T-helper 2 cell treated with Interferon-gamma antibody and Interleukin-4, amounts not matched to agents 5 μg/mL and 100 μg/mL, for 36 hours (primary cell): Measurements from ENCODE around the gene TIGAR.

Source experiments
- DNase-seq: peaks from one replicate; pipeline ENCODE4 v3.0.0; 2021; ENCODE audit warnings: low spot score
- H3K27ac Mint-ChIP-seq: one replicate; pipeline ENCODE4 v1.8.0; 2021; ENCODE audit warnings: mild to moderate bottlenecking, mixed read lengths
- H3K27me3 Mint-ChIP-seq: one replicate; pipeline ENCODE4 v1.8.0; 2021; ENCODE audit warnings: low read depth, mixed read lengths
- H3K36me3 Mint-ChIP-seq: one replicate; pipeline ENCODE4 v1.8.0; 2021; ENCODE audit warnings: low read depth, mixed read lengths
- H3K4me1 Mint-ChIP-seq: one replicate; pipeline ENCODE4 v1.8.0; 2021; ENCODE audit warnings: low read depth, mixed read lengths
- H3K4me3 Mint-ChIP-seq: one replicate; pipeline ENCODE4 v1.8.0; 2022; ENCODE audit warnings: mild to moderate bottlenecking, moderate library complexity, mixed read lengths
- H3K9me3 Mint-ChIP-seq: one replicate; pipeline ENCODE4 v1.8.0; 2021; ENCODE audit warnings: mixed read lengths

The TIGAR gene

GRCh38 chr12:4288296-4289131, 32.5 kb upstream of the TIGAR start:
- Mint-ChIP-seq H3K4me1 (peaks cover 69% of the 10 kb centered on the region), H3K27me3 (no peaks in the 10 kb centered on the region), H3K36me3 (peaks cover 94% of the 10 kb centered on the region), H3K27ac (peak overlapping the region; percentile 65), H3K4me3 (peak overlapping the region; percentile 32), H3K9me3 (no peaks in the 10 kb centered on the region)
- no peak for DNase-seq

- Mint-ChIP-seq H3K36me3 (peaks cover 92% of the 10 kb centered on the region), H3K4me3 (no peak overlapping the region)
These were observed 31.7 kb upstream of the TIGAR start for GRCh38 chr12:4289231-4289878.

GRCh38 chr12:4289998-4290790, 30.8 kb upstream of the TIGAR start:
- Mint-ChIP-seq H3K36me3 (peaks cover 92% of the 10 kb centered on the region), H3K4me3 (no peak overlapping the region)

More at GRCh38 chr12:4289231-4289878, 31.7 kb upstream of the TIGAR start:
- peaks cover 68% of the 10 kb centered on the region for H3K4me1 Mint-ChIP-seq
- peak overlapping the region; percentile 65 for H3K27ac Mint-ChIP-seq
- H3K27me3 Mint-ChIP-seq, result no peaks in the 10 kb centered on the region
- H3K9me3 Mint-ChIP-seq, result no peaks in the 10 kb centered on the region
- no peak for DNase-seq

GRCh38 chr12:4292341-4293073, 28.5 kb upstream of the TIGAR start:
- peak overlapping the region; percentile 8 for H3K27ac Mint-ChIP-seq
- peaks cover 88% of the 10 kb centered on the region for H3K36me3 Mint-ChIP-seq
- no peak for DNase-seq
- peak overlapping the region; percentile 36 for H3K4me3 Mint-ChIP-seq
- H3K9me3 Mint-ChIP-seq, result no peaks in the 10 kb centered on the region
- H3K4me1 Mint-ChIP-seq, result peaks cover 56% of the 10 kb centered on the region
- H3K27me3 Mint-ChIP-seq, result no peaks in the 10 kb centered on the region

More at GRCh38 chr12:4289998-4290790, 30.8 kb upstream of the TIGAR start:
- H3K9me3 Mint-ChIP-seq, result no peaks in the 10 kb centered on the region
- peaks cover 69% of the 10 kb centered on the region for H3K4me1 Mint-ChIP-seq
- no peak overlapping the region for H3K27ac Mint-ChIP-seq
- DNase-seq, result no peak
- no peaks in the 10 kb centered on the region for H3K27me3 Mint-ChIP-seq

GRCh38 chr12:4293299-4293965, 27.6 kb upstream of the TIGAR start:
- Mint-ChIP-seq H3K9me3 (no peaks in the 10 kb centered on the region), H3K27ac (peak overlapping the region; percentile 76), H3K4me3 (peak overlapping the region; percentile 33), H3K4me1 (peaks cover 51% of the 10 kb centered on the region), H3K36me3 (peaks cover 88% of the 10 kb centered on the region), H3K27me3 (no peaks in the 10 kb centered on the region)
- peak; percentile 41 for DNase-seq

- Mint-ChIP-seq H3K27me3 (no peaks in the 10 kb centered on the region), H3K4me1 (peaks cover 45% of the 10 kb centered on the region), H3K4me3 (peak overlapping the region; percentile 48), H3K36me3 (peaks cover 86% of the 10 kb centered on the region), H3K9me3 (no peaks in the 10 kb centered on the region), H3K27ac (peak overlapping the region; percentile 76)
- no peak for DNase-seq
These were observed 27.0 kb upstream of the TIGAR start for GRCh38 chr12:4293966-4294505.

- Mint-ChIP-seq H3K4me3 (no peak overlapping the region), H3K27me3 (no peaks in the 10 kb centered on the region), H3K27ac (no peak overlapping the region), H3K4me1 (peaks cover 33% of the 10 kb centered on the region), H3K9me3 (no peaks in the 10 kb centered on the region), H3K36me3 (peaks cover 87% of the 10 kb centered on the region)
- no peak for DNase-seq
These were observed 24.3 kb upstream of the TIGAR start for GRCh38 chr12:4296751-4297150.

- Mint-ChIP-seq H3K36me3 (peaks cover 88% of the 10 kb centered on the region), H3K4me3 (no peak overlapping the region), H3K27ac (no peak overlapping the region), H3K27me3 (no peaks in the 10 kb centered on the region), H3K4me1 (peaks cover 26% of the 10 kb centered on the region), H3K9me3 (no peaks in the 10 kb centered on the region)
- DNase-seq, result no peak
These were observed 23.4 kb upstream of the TIGAR start for GRCh38 chr12:4297617-4298016.

GRCh38 chr12:4300883-4301282, 20.1 kb upstream of the TIGAR start:
- no peaks in the 10 kb centered on the region for H3K9me3 Mint-ChIP-seq
- H3K27me3 Mint-ChIP-seq, result no peaks in the 10 kb centered on the region
- H3K36me3 Mint-ChIP-seq, result peaks cover 93% of the 10 kb centered on the region
- H3K4me3 Mint-ChIP-seq, result no peak overlapping the region
- no peak overlapping the region for H3K27ac Mint-ChIP-seq
- H3K4me1 Mint-ChIP-seq, result peaks cover 10% of the 10 kb centered on the region
- DNase-seq, result no peak

- no peak for DNase-seq
- Mint-ChIP-seq H3K4me1 (peaks cover 4% of the 10 kb centered on the region), H3K27me3 (no peaks in the 10 kb centered on the region), H3K4me3 (no peak overlapping the region), H3K27ac (no peak overlapping the region), H3K9me3 (no peaks in the 10 kb centered on the region), H3K36me3 (peaks cover 92% of the 10 kb centered on the region)
These were observed 19.0 kb upstream of the TIGAR start for GRCh38 chr12:4301932-4302501.

GRCh38 chr12:4302881-4303280, 18.1 kb upstream of the TIGAR start:
- DNase-seq, result no peak
- Mint-ChIP-seq H3K9me3 (no peaks in the 10 kb centered on the region), H3K27ac (no peak overlapping the region), H3K36me3 (peaks cover 91% of the 10 kb centered on the region), H3K27me3 (no peaks in the 10 kb centered on the region), H3K4me1 (peaks cover 4% of the 10 kb centered on the region), H3K4me3 (no peak overlapping the region)

- no peaks in the 10 kb centered on the region for H3K9me3 Mint-ChIP-seq
- H3K4me3 Mint-ChIP-seq, result no peak overlapping the region
- DNase-seq, result no peak
- peaks cover 3% of the 10 kb centered on the region for H3K4me1 Mint-ChIP-seq
- peaks cover 90% of the 10 kb centered on the region for H3K36me3 Mint-ChIP-seq
- no peaks in the 10 kb centered on the region for H3K27me3 Mint-ChIP-seq
- no peak overlapping the region for H3K27ac Mint-ChIP-seq
These were observed 17.3 kb upstream of the TIGAR start for GRCh38 chr12:4303750-4304149.
